HL-60 (cell line): ENCODE results near the gene ZNF829.

Source experiments
- DNase-seq, 2 experiments: peaks; one replicate each; pipeline ENCODE4 v3.0.0-alpha.2; 2010 to 2020; ENCODE audit warnings: low read depth in 1 of 2, low spot score in 1 of 2
- H3K27ac ChIP-seq: fragments of 250-450 bp; sonication (Bioruptor Pico); replicated peaks from 2 replicates; pipeline ENCODE4 v1.5.1; 2020; ENCODE audit warnings: mild to moderate bottlenecking, moderate library complexity
- H3K27me3 ChIP-seq: fragments of 250-450 bp; sonication (Bioruptor Pico); 2 replicates; pipeline ENCODE4 v1.5.1; 2021; ENCODE audit warnings: mild to moderate bottlenecking, moderate library complexity; ENCODE audit not compliant: insufficient read depth, poor library complexity, severe bottlenecking
- H3K4me3 ChIP-seq: replicated peaks from 2 replicates; pipeline ENCODE4 v1.5.1; 2011; ENCODE audit warnings: mild to moderate bottlenecking, control low read depth, low read length; ENCODE audit not compliant: insufficient read depth
- CTCF ChIP-seq: IDR thresholded peaks from one replicate; pipeline ENCODE4 v1.5.1; 2011; ENCODE audit warnings: low read length, control low read depth, inconsistent platforms; ENCODE audit not compliant: insufficient read depth
- GABPA ChIP-seq: IDR thresholded peaks from 2 replicates; pipeline ENCODE4 v1.6.1; 2012; ENCODE audit warnings: low read depth
- POLR2AphosphoS5 ChIP-seq: IDR thresholded peaks from 2 replicates; pipeline ENCODE4 v1.6.1; 2012; ENCODE audit warnings: low read depth
- REST ChIP-seq: IDR thresholded peaks from 2 replicates; pipeline ENCODE4 v1.6.1; 2012; ENCODE audit warnings: low read depth; ENCODE audit not compliant: insufficient replicate concordance
- SPI1 ChIP-seq: IDR thresholded peaks from 2 replicates; pipeline ENCODE4 v1.6.1; 2012; ENCODE audit warnings: low read depth, mild to moderate bottlenecking, borderline replicate concordance

The ZNF829 gene

GRCh38 chr19:36838784-36839324 lies 77.2 kb downstream of the ZNF829 start:
- no peak for DNase-seq
- H3K4me3 ChIP-seq: peak overlapping the region; percentile 45
- peak overlapping the region; percentile 91 for H3K27ac ChIP-seq
- no peaks in the 10 kb centered on the region for H3K27me3 ChIP-seq
- TF ChIP-seq CTCF (no peak), REST (no peak), POLR2AphosphoS5 (no peak), GABPA (no peak), SPI1 (no peak)
